ENCODE data around the gene EFNA4. TPM values are rescaled to one million over a fixed set of nuclear protein-coding genes. Genes with fewer than 3 reads are reported as not detected.
A peak's percentile ranks its signal among the peaks of the same experiment; 100 is the strongest.

Gene EFNA4
- total and polyA plus RNA-seq, 9 of the 15 experiments (the other 6 are each of a cell fraction or from before 2014, with no cell fraction given): 0.68 to 7.4 (median 6.1) TPM

GRCh38 chr1:155032886-155033285 is 30.7 kb upstream of the EFNA4 start:
- no peaks in the 10 kb centered on the region for H3K36me3 ChIP-seq (ENCODE audit: control insufficient read depth, insufficient read depth, low read length)
- peak overlapping the region in 1 of 2 experiments; percentile 58; a peak in 2 of 4 replicates for H3K9ac ChIP-seq (ENCODE audit: insufficient read depth in 1 of 2, low read depth in 2 of 2, low read length in 2 of 2)
- H3K4me2 ChIP-seq (ENCODE audit: insufficient read depth, low read length): no peak overlapping the region
- H3K9me1 ChIP-seq (ENCODE audit: control insufficient read depth, insufficient read depth, low read length): no peaks in the 10 kb centered on the region
- FAIRE-seq (no peak), ATAC-seq (no peak), DNase-seq (ENCODE audit: extremely low read depth in 1 of 4, low spot score in 3 of 4) (no peak)
- no peaks in the 10 kb centered on the region for H4K20me1 ChIP-seq (replicated peaks; ENCODE audit: control insufficient read depth, insufficient read depth, low read length)
- H3K27me3 ChIP-seq (ENCODE audit: control insufficient read depth in 2 of 2, insufficient read depth in 2 of 2, low read length in 2 of 2): peaks cover 0 to 21% of the 10 kb centered on the region in 2 experiments; a peak in 2 of 5 replicates
- ChIA-PET POLR2A (interaction anchor here (1.3 to 1.9 kb wide), 2 partner anchors 14 to 16 kb away, joined by 4 to 8 read pairs; no protein-coding TSS in a partner anchor), CTCF (ENCODE audit: low intra/inter-chr PET ratio) (no interaction called here)
- 11% methylated on average over 6 of the region's 12 CpGs for WGBS (ENCODE audit: insufficient coverage, low coverage, missing lambda C conversion rate)
- in situ Hi-C loops (cut with MboI) (no loop called here), intact Hi-C loops (cut with micrococcal nuclease) (no loop called here)
- H3K27ac ChIP-seq (ENCODE audit: extremely low read depth, low read depth, low read length): no peak overlapping the region
- H3K9me3 ChIP-seq (replicated peaks; ENCODE audit: control insufficient read depth, insufficient read depth, low read depth, low read length): no peaks in the 10 kb centered on the region
- H3K4me3 ChIP-seq: no peak overlapping the region
- no TSS peak for BruUV-seq (replicated peaks)
- no peaks in the 10 kb centered on the region for H3K79me2 ChIP-seq (ENCODE audit: control insufficient read depth, insufficient read depth, low read length)
- peaks cover 0 to 18% of the 10 kb centered on the region in 2 experiments; a peak in 3 of 5 replicates for H3K4me1 ChIP-seq (replicated peaks in 1 of 2; ENCODE audit: control insufficient read depth in 2 of 2, insufficient read depth in 2 of 2, low read length in 2 of 2)
- H2AFZ ChIP-seq (ENCODE audit: low read depth, low read length): no peak overlapping the region
- TF ChIP-seq MYNN (IDR thresholded peaks at IDR 0.05) (no peak), MYNN (CRISPR knock-in tag; IDR thresholded peaks at IDR 0.05) (no peak), MITF (IDR thresholded peaks at IDR 0.05) (no peak), ZBTB1 (CRISPR knock-in tag; IDR thresholded peaks at IDR 0.05; ENCODE audit: borderline replicate concordance, low read depth) (no peak), ZNF212 (CRISPR knock-in tag; IDR thresholded peaks at IDR 0.05) (no peak), HMGN3 (IDR thresholded peaks at IDR 0.05; ENCODE audit: borderline replicate concordance, extremely low read depth, insufficient read length, low read depth, low read length) (no peak), FUS (optimal IDR thresholded peaks at IDR 0.05; ENCODE audit: low read depth, low read length) (no peak), KDM4B (IDR thresholded peaks at IDR 0.05; ENCODE audit: borderline replicate concordance in 2 of 2, low read depth in 1 of 2) (no peak), TAF7 (tag; IDR thresholded peaks at IDR 0.05) (no peak), FOSL1 (tag; conservative IDR thresholded peaks at IDR 0.05) (no peak), BCOR (IDR thresholded peaks at IDR 0.05) (no peak), ZNF696 (CRISPR knock-in tag; conservative IDR thresholded peaks at IDR 0.05) (no peak), ZNF512 (tag; IDR thresholded peaks at IDR 0.05) (no peak), KDM2B (CRISPR knock-in tag; IDR thresholded peaks at IDR 0.05) (no peak), HES1 (IDR thresholded peaks at IDR 0.05; ENCODE audit: low read depth) (no peak), ZNF785 (CRISPR knock-in tag; IDR thresholded peaks at IDR 0.05) (no peak)
- TF ChIP-seq, protein P1, sequence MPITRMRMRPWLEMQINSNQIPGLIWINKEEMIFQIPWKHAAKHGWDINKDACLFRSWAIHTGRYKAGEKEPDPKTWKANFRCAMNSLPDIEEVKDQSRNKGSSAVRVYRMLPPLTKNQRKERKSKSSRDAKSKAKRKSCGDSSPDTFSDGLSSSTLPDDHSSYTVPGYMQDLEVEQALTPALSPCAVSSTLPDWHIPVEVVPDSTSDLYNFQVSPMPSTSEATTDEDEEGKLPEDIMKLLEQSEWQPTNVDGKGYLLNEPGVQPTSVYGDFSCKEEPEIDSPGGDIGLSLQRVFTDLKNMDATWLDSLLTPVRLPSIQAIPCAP (CRISPR knock-in tag; IDR thresholded peaks at IDR 0.05; ENCODE audit: borderline replicate concordance): no peak
- TF ChIP-seq, protein P2, sequence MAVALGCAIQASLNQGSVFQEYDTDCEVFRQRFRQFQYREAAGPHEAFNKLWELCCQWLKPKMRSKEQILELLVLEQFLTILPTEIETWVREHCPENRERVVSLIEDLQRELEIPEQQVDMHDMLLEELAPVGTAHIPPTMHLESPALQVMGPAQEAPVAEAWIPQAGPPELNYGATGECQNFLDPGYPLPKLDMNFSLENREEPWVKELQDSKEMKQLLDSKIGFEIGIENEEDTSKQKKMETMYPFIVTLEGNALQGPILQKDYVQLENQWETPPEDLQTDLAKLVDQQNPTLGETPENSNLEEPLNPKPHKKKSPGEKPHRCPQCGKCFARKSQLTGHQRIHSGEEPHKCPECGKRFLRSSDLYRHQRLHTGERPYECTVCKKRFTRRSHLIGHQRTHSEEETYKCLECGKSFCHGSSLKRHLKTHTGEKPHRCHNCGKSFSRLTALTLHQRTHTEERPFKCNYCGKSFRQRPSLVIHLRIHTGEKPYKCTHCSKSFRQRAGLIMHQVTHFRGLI (CRISPR knock-in tag; IDR thresholded peaks at IDR 0.05): no peak

Data from K562 (cell line).